ENCODE measurements around the gene NHEJ1. TPM values are rescaled to one million over a fixed set of nuclear protein-coding genes. Genes with fewer than 3 reads are reported as not detected.

The NHEJ1 gene
- total RNA-seq, 1 donor: 21.7 TPM

DNA sequence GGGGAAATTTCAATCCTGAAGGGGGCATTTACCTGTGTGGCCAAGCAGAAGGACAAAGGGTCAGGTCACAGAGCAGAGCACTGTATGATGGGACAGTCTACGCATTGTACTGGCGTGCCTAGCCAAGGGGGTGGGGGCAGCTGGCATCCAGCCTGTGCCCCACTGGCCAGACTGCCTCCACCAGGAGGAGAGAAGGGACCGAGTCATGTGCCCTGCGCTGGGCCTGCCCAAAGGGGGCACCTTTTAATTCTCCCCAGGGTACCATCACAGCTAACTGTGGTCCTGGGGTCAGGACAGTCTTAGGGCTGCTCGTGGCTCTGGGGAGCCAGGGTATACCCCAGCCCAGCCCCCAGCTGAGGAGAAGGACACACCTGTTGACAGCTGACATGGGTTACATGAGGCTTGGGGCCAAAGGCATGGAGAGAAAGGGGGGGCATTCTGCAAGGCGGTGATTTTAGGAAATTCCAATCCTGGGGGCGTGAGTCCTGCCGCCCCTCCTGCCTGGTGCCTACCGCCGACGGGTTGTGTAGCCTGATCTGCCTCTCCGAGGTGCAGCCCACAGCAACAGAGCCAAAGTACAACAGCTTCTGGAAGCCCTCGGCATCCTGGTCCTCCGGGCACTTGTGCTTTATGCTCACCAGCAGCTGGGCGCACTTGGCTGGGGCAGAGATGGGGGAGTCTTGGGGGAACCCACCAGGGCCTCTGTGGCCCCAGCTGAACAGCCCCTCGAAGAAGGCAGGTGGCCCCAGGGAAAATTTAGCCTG lies 130.3 kb downstream of the NHEJ1 start:
- peak; percentile 10 for DNase-seq (ENCODE audit: insufficient read length, low spot score, missing footprints)
- H3K9me3 ChIP-seq (ENCODE audit: low read depth, low read length): no peaks in the 10 kb centered on the region
- no peaks in the 10 kb centered on the region for H3K79me2 ChIP-seq (ENCODE audit: insufficient read depth, low read length)
- H4K20me1 ChIP-seq (ENCODE audit: insufficient read depth, low read length): peaks cover 3% of the 10 kb centered on the region
- no peaks in the 10 kb centered on the region for H3K36me3 ChIP-seq (ENCODE audit: insufficient read depth, low read length)
- peaks cover 26% of the 10 kb centered on the region for H3K27me3 ChIP-seq (ENCODE audit: insufficient read depth, low read length)
- TF ChIP-seq, protein P1, sequence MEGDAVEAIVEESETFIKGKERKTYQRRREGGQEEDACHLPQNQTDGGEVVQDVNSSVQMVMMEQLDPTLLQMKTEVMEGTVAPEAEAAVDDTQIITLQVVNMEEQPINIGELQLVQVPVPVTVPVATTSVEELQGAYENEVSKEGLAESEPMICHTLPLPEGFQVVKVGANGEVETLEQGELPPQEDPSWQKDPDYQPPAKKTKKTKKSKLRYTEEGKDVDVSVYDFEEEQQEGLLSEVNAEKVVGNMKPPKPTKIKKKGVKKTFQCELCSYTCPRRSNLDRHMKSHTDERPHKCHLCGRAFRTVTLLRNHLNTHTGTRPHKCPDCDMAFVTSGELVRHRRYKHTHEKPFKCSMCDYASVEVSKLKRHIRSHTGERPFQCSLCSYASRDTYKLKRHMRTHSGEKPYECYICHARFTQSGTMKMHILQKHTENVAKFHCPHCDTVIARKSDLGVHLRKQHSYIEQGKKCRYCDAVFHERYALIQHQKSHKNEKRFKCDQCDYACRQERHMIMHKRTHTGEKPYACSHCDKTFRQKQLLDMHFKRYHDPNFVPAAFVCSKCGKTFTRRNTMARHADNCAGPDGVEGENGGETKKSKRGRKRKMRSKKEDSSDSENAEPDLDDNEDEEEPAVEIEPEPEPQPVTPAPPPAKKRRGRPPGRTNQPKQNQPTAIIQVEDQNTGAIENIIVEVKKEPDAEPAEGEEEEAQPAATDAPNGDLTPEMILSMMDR (IDR thresholded peaks at IDR 0.05; ENCODE audit: extremely low read depth, low read depth, low read length): no peak
- H3K4me3 ChIP-seq (ENCODE audit: insufficient read depth, low read length): no peak overlapping the region
- no peak overlapping the region for H3K4me2 ChIP-seq (ENCODE audit: insufficient read depth, low read length)
- H2AFZ ChIP-seq (ENCODE audit: low read length): no peak overlapping the region
- H3K4me1 ChIP-seq (ENCODE audit: insufficient read depth, low read length): no peaks in the 10 kb centered on the region
- H3K27ac ChIP-seq (ENCODE audit: low read depth, low read length): no peak overlapping the region

DNA sequence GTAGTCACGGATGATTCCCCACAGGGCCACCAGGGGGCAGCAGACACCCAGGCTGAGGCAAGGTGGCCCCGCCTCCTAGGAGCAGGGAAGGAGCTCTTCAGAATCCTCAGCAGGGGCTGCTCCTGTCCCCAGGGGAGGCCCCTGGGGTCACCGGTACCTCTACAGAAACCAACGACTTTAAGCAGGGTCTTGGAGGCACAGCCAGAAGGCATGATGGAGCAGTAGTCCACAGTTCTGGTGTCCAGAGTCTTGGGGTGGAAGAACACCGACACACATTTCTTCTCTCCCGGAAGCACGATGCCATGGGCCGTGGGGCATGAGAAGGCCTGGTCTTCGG lies 130.8 kb downstream of the NHEJ1 start:
- peaks cover 25% of the 10 kb centered on the region for H3K27me3 ChIP-seq (ENCODE audit: insufficient read depth, low read length)
- no peaks in the 10 kb centered on the region for H3K36me3 ChIP-seq (ENCODE audit: insufficient read depth, low read length)
- no peak overlapping the region for H3K4me2 ChIP-seq (ENCODE audit: insufficient read depth, low read length)
- peak; percentile 97 for DNase-seq (ENCODE audit: insufficient read length, low spot score, missing footprints)
- TF ChIP-seq, protein P1 (IDR thresholded peaks at IDR 0.05; ENCODE audit: extremely low read depth, low read depth, low read length): peak; percentile 94
- peaks cover 3% of the 10 kb centered on the region for H4K20me1 ChIP-seq (ENCODE audit: insufficient read depth, low read length)
- H3K9me3 ChIP-seq (ENCODE audit: low read depth, low read length): no peaks in the 10 kb centered on the region
- no peaks in the 10 kb centered on the region for H3K4me1 ChIP-seq (ENCODE audit: insufficient read depth, low read length)
- no peak overlapping the region for H2AFZ ChIP-seq (ENCODE audit: low read length)
- H3K27ac ChIP-seq (ENCODE audit: low read depth, low read length): no peak overlapping the region
- H3K4me3 ChIP-seq (ENCODE audit: insufficient read depth, low read length): no peak overlapping the region
- no peaks in the 10 kb centered on the region for H3K79me2 ChIP-seq (ENCODE audit: insufficient read depth, low read length)

DNA sequence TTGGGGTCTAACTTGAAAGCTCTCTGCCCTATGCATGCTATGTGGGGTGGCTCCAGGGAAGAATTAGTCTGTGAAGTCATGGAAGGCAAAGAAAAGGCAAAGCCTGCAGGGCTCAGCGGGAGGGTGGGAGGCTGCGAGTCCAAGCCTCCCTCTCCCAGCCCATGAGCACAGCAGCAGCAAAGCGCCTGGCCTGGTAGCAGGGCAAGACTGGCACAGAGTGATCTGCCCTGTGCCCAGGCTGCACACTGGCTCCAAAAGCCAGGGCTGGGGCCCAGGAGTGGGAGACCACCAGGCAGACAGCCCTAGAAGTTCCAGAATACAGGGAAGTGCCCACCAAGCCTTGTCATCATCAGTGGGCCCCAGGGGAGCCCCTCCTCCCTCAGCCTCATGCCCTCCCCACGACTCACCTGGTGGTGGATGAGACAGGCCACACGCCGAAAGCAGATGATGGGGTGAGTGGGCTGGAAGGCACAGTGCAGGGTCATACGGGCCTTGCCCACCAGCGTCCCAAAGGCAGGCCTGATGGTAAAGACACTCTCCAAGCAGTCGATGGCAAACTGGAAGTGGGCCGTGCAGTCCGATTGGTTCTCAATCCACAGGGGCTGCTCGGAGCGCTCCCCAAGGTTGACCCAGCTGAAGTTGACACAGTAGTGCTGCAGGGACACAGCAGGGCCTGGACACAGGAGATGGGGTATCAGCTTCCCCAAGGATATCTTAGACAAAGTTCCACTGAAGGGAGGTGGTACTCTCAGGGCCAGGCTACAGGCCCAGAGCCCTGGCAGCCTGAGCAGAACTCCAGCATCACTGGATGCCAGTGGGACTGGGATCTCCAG lies 131.4 kb downstream of the NHEJ1 start:
- TF ChIP-seq, protein P1 (IDR thresholded peaks at IDR 0.05; ENCODE audit: extremely low read depth, low read depth, low read length): no peak
- H2AFZ ChIP-seq (ENCODE audit: low read length): no peak overlapping the region

DNA sequence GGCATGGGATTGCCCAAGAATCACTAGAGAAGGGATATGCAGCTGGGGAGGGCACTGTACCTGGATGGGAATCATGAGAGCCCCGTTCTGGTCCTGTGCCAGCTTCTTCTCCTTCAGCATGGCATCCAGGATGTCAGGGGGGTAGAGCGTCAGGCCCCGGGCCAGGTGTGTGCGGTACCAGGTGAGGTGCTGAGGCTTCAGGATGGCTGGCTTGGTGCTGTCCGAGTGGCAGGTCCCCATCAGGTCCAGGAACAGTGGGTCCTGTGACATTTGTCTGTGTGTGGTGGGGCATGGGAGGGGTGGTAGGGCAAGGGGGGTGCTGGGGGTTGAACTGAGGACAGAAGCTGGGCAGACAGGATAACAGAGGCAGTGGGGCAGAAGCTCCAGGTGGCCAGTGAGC lies 132.5 kb downstream of the NHEJ1 start:
- no peak overlapping the region for H3K27ac ChIP-seq (ENCODE audit: low read depth, low read length)
- no peaks in the 10 kb centered on the region for H3K4me1 ChIP-seq (ENCODE audit: insufficient read depth, low read length)
- H3K9me3 ChIP-seq (ENCODE audit: low read depth, low read length): no peaks in the 10 kb centered on the region
- no peaks in the 10 kb centered on the region for H3K36me3 ChIP-seq (ENCODE audit: insufficient read depth, low read length)
- H3K4me2 ChIP-seq (ENCODE audit: insufficient read depth, low read length): no peak overlapping the region
- no peaks in the 10 kb centered on the region for H3K79me2 ChIP-seq (ENCODE audit: insufficient read depth, low read length)
- TF ChIP-seq, protein P1 (IDR thresholded peaks at IDR 0.05; ENCODE audit: extremely low read depth, low read depth, low read length): no peak
- H3K27me3 ChIP-seq (ENCODE audit: insufficient read depth, low read length): peaks cover 19% of the 10 kb centered on the region
- no peak overlapping the region for H2AFZ ChIP-seq (ENCODE audit: low read length)
- no peak overlapping the region for H3K4me3 ChIP-seq (ENCODE audit: insufficient read depth, low read length)
- peaks cover 3% of the 10 kb centered on the region for H4K20me1 ChIP-seq (ENCODE audit: insufficient read depth, low read length)
- peak; percentile 36 for DNase-seq (ENCODE audit: insufficient read length, low spot score, missing footprints)

More for the DNA sequence above, 131.4 kb downstream of the NHEJ1 start:
- H4K20me1 ChIP-seq (ENCODE audit: insufficient read depth, low read length): peaks cover 3% of the 10 kb centered on the region
- H3K27ac ChIP-seq (ENCODE audit: low read depth, low read length): no peak overlapping the region
- no peaks in the 10 kb centered on the region for H3K36me3 ChIP-seq (ENCODE audit: insufficient read depth, low read length)
- no peaks in the 10 kb centered on the region for H3K79me2 ChIP-seq (ENCODE audit: insufficient read depth, low read length)
- H3K27me3 ChIP-seq (ENCODE audit: insufficient read depth, low read length): peaks cover 19% of the 10 kb centered on the region
- DNase-seq (ENCODE audit: insufficient read length, low spot score, missing footprints): peak; percentile 31
- H3K9me3 ChIP-seq (ENCODE audit: low read depth, low read length): no peaks in the 10 kb centered on the region
- no peak overlapping the region for H3K4me2 ChIP-seq (ENCODE audit: insufficient read depth, low read length)
- no peaks in the 10 kb centered on the region for H3K4me1 ChIP-seq (ENCODE audit: insufficient read depth, low read length)
- H3K4me3 ChIP-seq (ENCODE audit: insufficient read depth, low read length): no peak overlapping the region

Measured in osteoblast (primary cell).